Common myeloid progenitor, CD34-positive (primary cell): ENCODE results near the gene LBR.
"Not testable (repeated sequence)": the region's sequence is repeated elsewhere in the genome, so short reads cannot be mapped to it uniquely, and the experiment has no call there.

ENCODE experiments used
- CTCF ChIA-PET: fragments of 350-600 bp; sonication (Branson Sonifier 250); formaldehyde crosslinking; loops from one replicate; lab custom pipeline; 2021; ENCODE audit warnings: antibody characterized with exemption; lab: Charles Lee
- POLR2A ChIA-PET: fragments of 350-600 bp; sonication (Branson Sonifier 250); formaldehyde crosslinking; loops from one replicate; lab custom pipeline; 2021; ENCODE audit warnings: antibody characterized with exemption; lab: Charles Lee
- DNase-seq, 3 donors: peaks; one replicate each; pipeline versions ENCODE4 v3.0.0 to v3.0.0-alpha.2; 2013
- H3K27ac ChIP-seq, 2 experiments: 1 replicate in 1 of 2; 2 replicates in 1 of 2; pipeline ENCODE4 v1.7.0; 2013; ENCODE audit warnings: inconsistent platforms in 2 of 2, low read length in 2 of 2, mild to moderate bottlenecking in 2 of 2, low read depth in 1 of 2, moderate library complexity in 1 of 2; ENCODE audit not compliant: severe bottlenecking in 2 of 2, insufficient read depth in 1 of 2, poor library complexity in 1 of 2
- H3K27me3 ChIP-seq, 5 experiments: replicated peaks in 2 of 5; 1 replicate in 3 of 5; 2 replicates in 2 of 5; pipeline versions ENCODE4 v1.6.1 to v1.7.0; 2013; ENCODE audit warnings: low read length in 4 of 5, mild to moderate bottlenecking in 2 of 5, moderate library complexity in 2 of 5, inconsistent platforms in 1 of 5; ENCODE audit not compliant: insufficient read depth in 5 of 5, control insufficient read depth in 4 of 5
- H3K36me3 ChIP-seq, 4 experiments: 1 replicate in 2 of 4; 2 replicates in 2 of 4; pipeline versions ENCODE4 v1.6.1 to v1.7.0; 2013; ENCODE audit warnings: low read length in 3 of 4, control low read depth in 1 of 4, mild to moderate bottlenecking in 1 of 4; ENCODE audit not compliant: control insufficient read depth in 4 of 4, insufficient read depth in 4 of 4
- H3K4me1 ChIP-seq, 4 experiments: 1 replicate in 3 of 4; 2 replicates in 1 of 4; pipeline versions ENCODE4 v1.6.1 to v1.7.1; 2013; ENCODE audit warnings: low read length in 3 of 4, mild to moderate bottlenecking in 3 of 4, control low read depth in 1 of 4, inconsistent platforms in 1 of 4, moderate library complexity in 1 of 4; ENCODE audit not compliant: control insufficient read depth in 4 of 4, insufficient read depth in 4 of 4; ENCODE audit errors: control extremely low read depth in 1 of 4
- H3K4me3 ChIP-seq, 7 experiments: 1 replicate in 4 of 7; 2 replicates in 3 of 7; pipeline versions ENCODE4 v1.5.1 to v1.7.0; 2013; ENCODE audit warnings: mild to moderate bottlenecking in 7 of 7, low read length in 6 of 7, moderate library complexity in 6 of 7, inconsistent platforms in 2 of 7, low read depth in 2 of 7, control low read depth in 1 of 7; ENCODE audit not compliant: insufficient read depth in 4 of 7, control insufficient read depth in 1 of 7; ENCODE audit errors: extremely low read depth in 1 of 7
- H3K9me3 ChIP-seq, 5 experiments: 1 replicate in 4 of 5; 2 replicates in 1 of 5; pipeline versions ENCODE4 v1.6.1 to v1.7.1; 2013; ENCODE audit warnings: low read length in 4 of 5, mild to moderate bottlenecking in 2 of 5, inconsistent platforms in 1 of 5, low read depth in 1 of 5, moderate library complexity in 1 of 5; ENCODE audit not compliant: control insufficient read depth in 4 of 5, insufficient read depth in 2 of 5; ENCODE audit errors: control extremely low read depth in 1 of 5
- WGBS: methylation state at CpG from one replicate; pipeline ENCODE4 v1.1.5; 2013; ENCODE audit not compliant: insufficient coverage; 5-methylcytosine and 5-hydroxymethylcytosine counted together

Gene LBR

GRCh38 chr1:225396357-225396756 is 31.5 kb downstream of the LBR start:
- Histone ChIP-seq H3K27me3 (no peaks in the 10 kb centered on the region), H3K4me3 (no peak overlapping the region), H3K36me3 (peaks cover 5 to 31% (median 18%) of the 10 kb centered on the region in 4 experiments), H3K4me1 (no peaks in the 10 kb centered on the region), H3K9me3 (no peaks in the 10 kb centered on the region), H3K27ac (no peak overlapping the region)
- POLR2A ChIA-PET: interaction anchor here (0.6 kb wide), 1 partner anchor 395 kb away, joined by 3 read pairs; no protein-coding TSS in a partner anchor
- DNase-seq: no peak
- 100% methylated on average over 1 of the region's 2 CpGs for WGBS
- CTCF ChIA-PET: interaction anchor here (1.2 kb wide), 1 partner anchor 9 kb away, joined by 3 read pairs; no protein-coding TSS in a partner anchor

GRCh38 chr1:225389843-225390242 is 38.0 kb downstream of the LBR start:
- no peak overlapping the region for H3K27ac ChIP-seq
- CTCF ChIA-PET: no interaction called here
- H3K27me3 ChIP-seq: no peaks in the 10 kb centered on the region
- POLR2A ChIA-PET: no interaction called here
- H3K36me3 ChIP-seq: no peaks in the 10 kb centered on the region
- 93% methylated on average over 4 of the region's 4 CpGs for WGBS
- DNase-seq: no peak
- no peaks in the 10 kb centered on the region for H3K9me3 ChIP-seq
- H3K4me3 ChIP-seq: no peak overlapping the region
- no peaks in the 10 kb centered on the region for H3K4me1 ChIP-seq

- ChIA-PET CTCF (no interaction called here), POLR2A (no interaction called here)
- no peak overlapping the region for H3K27ac ChIP-seq
- H3K9me3 ChIP-seq: no peaks in the 10 kb centered on the region
- no peak overlapping the region for H3K4me3 ChIP-seq
- H3K27me3 ChIP-seq: peaks cover 0 to 2% (median 0%) of the 10 kb centered on the region in 5 experiments
- WGBS: 94% methylated on average over 4 of the region's 4 CpGs
- H3K36me3 ChIP-seq: no peaks in the 10 kb centered on the region
- peak in 1 of 3 donors; percentile 6 for DNase-seq
- H3K4me1 ChIP-seq: no peaks in the 10 kb centered on the region
Measured at GRCh38 chr1:225388372-225388771, 39.5 kb downstream of the LBR start.

GRCh38 chr1:225386860-225387259 is 41.0 kb downstream of the LBR start:
- H3K4me3 ChIP-seq: not testable (repeated sequence)
- POLR2A ChIA-PET: interaction anchor here (0.7 kb wide), 1 partner anchor 10 kb away, joined by 3 read pairs; no protein-coding TSS in a partner anchor

GRCh38 chr1:225380691-225381090 is 47.1 kb downstream of the LBR start:
- POLR2A ChIA-PET: no interaction called here
- no peaks in the 10 kb centered on the region for H3K4me1 ChIP-seq
- CTCF ChIA-PET: no interaction called here

More at GRCh38 chr1:225386860-225387259, 41.0 kb downstream of the LBR start:
- H3K27ac ChIP-seq, H3K9me3 ChIP-seq, DNase-seq, H3K36me3 ChIP-seq, H3K27me3 ChIP-seq, CTCF ChIA-PET, H3K4me1 ChIP-seq: not testable (repeated sequence)
- WGBS: no CpG with 5 or more reads among the region's 3 CpGs

GRCh38 chr1:225378880-225379279 is 49.0 kb downstream of the LBR start:
- no peaks in the 10 kb centered on the region for H3K4me1 ChIP-seq
- ChIA-PET CTCF (interaction anchor here (0.7 kb wide), 1 partner anchor 14 kb away, joined by 3 read pairs; no protein-coding TSS in a partner anchor), POLR2A (no interaction called here)
- H3K27ac ChIP-seq: no peak overlapping the region
- H3K9me3 ChIP-seq: no peaks in the 10 kb centered on the region
- H3K4me3 ChIP-seq: no peak overlapping the region
- peaks cover 0 to 2% (median 0%) of the 10 kb centered on the region in 5 experiments for H3K27me3 ChIP-seq
- H3K36me3 ChIP-seq: no peaks in the 10 kb centered on the region
- no peak for DNase-seq
- 96% methylated on average over 9 of the region's 10 CpGs for WGBS

More at GRCh38 chr1:225380691-225381090, 47.1 kb downstream of the LBR start:
- H3K4me3 ChIP-seq: no peak overlapping the region
- no peak for DNase-seq
- H3K27ac ChIP-seq: no peak overlapping the region
- 100% methylated on average over 1 of the region's 1 CpG for WGBS
- peaks cover 0 to 2% (median 0%) of the 10 kb centered on the region in 5 experiments for H3K27me3 ChIP-seq
- no peaks in the 10 kb centered on the region for H3K9me3 ChIP-seq
- no peaks in the 10 kb centered on the region for H3K36me3 ChIP-seq

GRCh38 chr1:225374996-225375395 is 52.8 kb downstream of the LBR start:
- Histone ChIP-seq H3K27ac (no peak overlapping the region), H3K4me1 (no peaks in the 10 kb centered on the region), H3K36me3 (no peaks in the 10 kb centered on the region), H3K9me3 (no peaks in the 10 kb centered on the region), H3K27me3 (no peaks in the 10 kb centered on the region), H3K4me3 (no peak overlapping the region)
- DNase-seq: no peak
- WGBS: 100% methylated on average over 3 of the region's 4 CpGs
- ChIA-PET CTCF (no interaction called here), POLR2A (no interaction called here)
